ENCODE data around the gene SPAM1. TPM values are rescaled to one million over a fixed set of nuclear protein-coding genes. Genes with fewer than 3 reads are reported as not detected.
"Not testable (repeated sequence)": the region's sequence is repeated elsewhere in the genome, so short reads cannot be mapped to it uniquely, and the experiment has no call there.

The SPAM1 gene
- total RNA-seq, 8 experiments from 2014 or later, result 0.14 to 0.28 (median 0.17) TPM; not detected in 5

GRCh38 chr7:123972831-123973230, 47.8 kb downstream of the SPAM1 start:
- WGBS, 10 experiments, result 0 to 80% (median 55%) methylated on average over 1 of the region's 1 CpG; no CpG with 5 or more reads in 1 of the 10 experiments
- no peaks in the 10 kb centered on the region for H3K4me1 ChIP-seq (replicated peaks in 1 of 2)
- in situ Hi-C loops (cut with MboI; ENCODE audit: low pct_unique_long_range_greater_than_20kb in 2 of 9, low sequenced_read_pairs in 9 of 9, unreplicated experiment in 9 of 9), result no loop called here
- H3K4me3 ChIP-seq, result no peak overlapping the region
- H3K27ac ChIP-seq, result no peak overlapping the region
- ATAC-seq (replicated peaks in 6 of 8), result no peak

GRCh38 chr7:123974326-123974908, 49.4 kb downstream of the SPAM1 start:
- Histone ChIP-seq H3K4me3 (no peak overlapping the region), H3K4me1 (replicated peaks in 1 of 2) (no peaks in the 10 kb centered on the region), H3K27ac (no peak overlapping the region)
- no peak for ATAC-seq (replicated peaks in 6 of 8)
- WGBS, 10 experiments, result 15 to 88% (median 61%) methylated on average over 2 to 7 of the region's 7 CpGs; no CpG with 5 or more reads in 1 of the 10 experiments
- in situ Hi-C loops (cut with MboI; ENCODE audit: low pct_unique_long_range_greater_than_20kb in 2 of 9, low sequenced_read_pairs in 9 of 9, unreplicated experiment in 9 of 9), result no loop called here

- in situ Hi-C loops (cut with MboI; ENCODE audit: low pct_unique_long_range_greater_than_20kb in 2 of 9, low sequenced_read_pairs in 9 of 9, unreplicated experiment in 9 of 9), result no loop called here
- no peak for ATAC-seq (replicated peaks in 6 of 8)
- H3K4me3 ChIP-seq, result no peak overlapping the region
These were observed 50.0 kb downstream of the SPAM1 start for GRCh38 chr7:123975084-123975483.

GRCh38 chr7:123977081-123977480, 52.0 kb downstream of the SPAM1 start:
- in situ Hi-C loops (cut with MboI; ENCODE audit: low pct_unique_long_range_greater_than_20kb in 2 of 9, low sequenced_read_pairs in 9 of 9, unreplicated experiment in 9 of 9), result no loop called here
- Histone ChIP-seq H3K27ac (no peak overlapping the region), H3K4me3 (no peak overlapping the region), H3K4me1 (replicated peaks in 1 of 2) (no peaks in the 10 kb centered on the region)
- no peak for ATAC-seq (replicated peaks in 6 of 8)

More at GRCh38 chr7:123975084-123975483, 50.0 kb downstream of the SPAM1 start:
- Histone ChIP-seq H3K4me1 (replicated peaks in 1 of 2) (no peaks in the 10 kb centered on the region), H3K27ac (no peak overlapping the region)

- ATAC-seq (replicated peaks in 6 of 8), result no peak
These were observed 54.8 kb downstream of the SPAM1 start for GRCh38 chr7:123979876-123980275.

GRCh38 chr7:123987445-123987844, 62.4 kb downstream of the SPAM1 start:
- H3K4me3 ChIP-seq, result no peak overlapping the region
- WGBS, 10 experiments, result 6 to 100% (median 87%) methylated on average over 2 of the region's 2 CpGs
- in situ Hi-C loops (cut with MboI; ENCODE audit: low pct_unique_long_range_greater_than_20kb in 2 of 9, low sequenced_read_pairs in 9 of 9, unreplicated experiment in 9 of 9), result no loop called here
- no peak overlapping the region for H3K27ac ChIP-seq
- no peaks in the 10 kb centered on the region for H3K4me1 ChIP-seq (replicated peaks in 1 of 2)
- ATAC-seq (replicated peaks in 6 of 8), result no peak

More at GRCh38 chr7:123979876-123980275, 54.8 kb downstream of the SPAM1 start:
- no peaks in the 10 kb centered on the region for H3K4me1 ChIP-seq (replicated peaks in 1 of 2)
- no peak overlapping the region for H3K27ac ChIP-seq
- no peak overlapping the region for H3K4me3 ChIP-seq
- in situ Hi-C loops (cut with MboI; ENCODE audit: low pct_unique_long_range_greater_than_20kb in 2 of 9, low sequenced_read_pairs in 9 of 9, unreplicated experiment in 9 of 9), result no loop called here

- no peak for ATAC-seq (replicated peaks in 6 of 8)
- in situ Hi-C loops (cut with MboI; ENCODE audit: low pct_unique_long_range_greater_than_20kb in 2 of 9, low sequenced_read_pairs in 9 of 9, unreplicated experiment in 9 of 9), result no loop called here
- Histone ChIP-seq H3K4me1 (replicated peaks in 1 of 2) (no peaks in the 10 kb centered on the region), H3K27ac (no peak overlapping the region), H3K4me3 (no peak overlapping the region)
- 5 to 100% (median 63%) methylated on average over 1 to 2 of the region's 2 CpGs; no CpG with 5 or more reads in 4 of the 10 experiments for WGBS, 10 experiments
These were observed 68.0 kb downstream of the SPAM1 start for GRCh38 chr7:123992913-123993518.

- H3K4me1 ChIP-seq (replicated peaks in 1 of 2), result no peaks in the 10 kb centered on the region
- no peak for ATAC-seq (replicated peaks in 6 of 8)
- H3K4me3 ChIP-seq, result no peak overlapping the region
- WGBS, 10 experiments, result 0 to 100% (median 91%) methylated on average over 1 to 2 of the region's 2 CpGs
- in situ Hi-C loops (cut with MboI; ENCODE audit: low pct_unique_long_range_greater_than_20kb in 2 of 9, low sequenced_read_pairs in 9 of 9, unreplicated experiment in 9 of 9), result no loop called here
- no peak overlapping the region for H3K27ac ChIP-seq
These were observed 69.0 kb downstream of the SPAM1 start for GRCh38 chr7:123993996-123994395.

- no peak overlapping the region for H3K27ac ChIP-seq
- in situ Hi-C loops (cut with MboI; ENCODE audit: low pct_unique_long_range_greater_than_20kb in 2 of 9, low sequenced_read_pairs in 9 of 9, unreplicated experiment in 9 of 9), result no loop called here
- no peak for ATAC-seq (replicated peaks in 6 of 8)
- no peaks in the 10 kb centered on the region for H3K4me1 ChIP-seq (replicated peaks in 1 of 2)
- H3K4me3 ChIP-seq, result no peak overlapping the region
These were observed 69.4 kb downstream of the SPAM1 start for GRCh38 chr7:123994449-123994848.

GRCh38 chr7:123995617-123996326, 70.7 kb downstream of the SPAM1 start:
- Histone ChIP-seq H3K4me1 (replicated peaks in 1 of 2) (no peaks in the 10 kb centered on the region), H3K4me3 (no peak overlapping the region), H3K27ac (no peak overlapping the region)
- no peak for ATAC-seq (replicated peaks in 6 of 8)
- in situ Hi-C loops (cut with MboI; ENCODE audit: low pct_unique_long_range_greater_than_20kb in 2 of 9, low sequenced_read_pairs in 9 of 9, unreplicated experiment in 9 of 9), result no loop called here
- 21 to 100% (median 79%) methylated on average over 2 to 8 of the region's 10 CpGs for WGBS, 10 experiments

- H3K27ac ChIP-seq, result no peak overlapping the region
- H3K4me1 ChIP-seq (replicated peaks in 1 of 2), result no peaks in the 10 kb centered on the region
- WGBS, 10 experiments, result 11 to 100% (median 60%) methylated on average over 2 to 6 of the region's 6 CpGs; no CpG with 5 or more reads in 3 of the 10 experiments
- no peak for ATAC-seq (replicated peaks in 6 of 8)
- in situ Hi-C loops (cut with MboI; ENCODE audit: low pct_unique_long_range_greater_than_20kb in 2 of 9, low sequenced_read_pairs in 9 of 9, unreplicated experiment in 9 of 9), result no loop called here
- H3K4me3 ChIP-seq, result no peak overlapping the region
These were observed 71.2 kb downstream of the SPAM1 start for GRCh38 chr7:123996327-123996625.

- WGBS, 10 experiments, result 8 to 95% (median 80%) methylated on average over 2 to 5 of the region's 5 CpGs; no CpG with 5 or more reads in 2 of the 10 experiments
- no peak for ATAC-seq (replicated peaks in 6 of 8)
- H3K4me1 ChIP-seq (replicated peaks in 1 of 2), result no peaks in the 10 kb centered on the region
- H3K4me3 ChIP-seq, result no peak overlapping the region
- in situ Hi-C loops (cut with MboI; ENCODE audit: low pct_unique_long_range_greater_than_20kb in 2 of 9, low sequenced_read_pairs in 9 of 9, unreplicated experiment in 9 of 9), result no loop called here
- H3K27ac ChIP-seq, result no peak overlapping the region
These were observed 73.9 kb downstream of the SPAM1 start for GRCh38 chr7:123998921-123999320.

- WGBS, 10 experiments, result 6 to 100% (median 83%) methylated on average over 1 to 3 of the region's 3 CpGs; no CpG with 5 or more reads in 1 of the 10 experiments
- in situ Hi-C loops (cut with MboI; ENCODE audit: low pct_unique_long_range_greater_than_20kb in 2 of 9, low sequenced_read_pairs in 9 of 9, unreplicated experiment in 9 of 9), result no loop called here
- Histone ChIP-seq H3K4me3 (no peak overlapping the region), H3K4me1 (replicated peaks in 1 of 2) (no peaks in the 10 kb centered on the region), H3K27ac (no peak overlapping the region)
- ATAC-seq (replicated peaks in 6 of 8), result peak in 2 of 8 experiments; percentile 37 to 65
These were observed 74.7 kb downstream of the SPAM1 start for GRCh38 chr7:123999703-124000102.

- ATAC-seq (replicated peaks in 6 of 8); H3K27ac ChIP-seq; in situ Hi-C loops (cut with MboI; ENCODE audit: low pct_unique_long_range_greater_than_20kb in 2 of 9, low sequenced_read_pairs in 9 of 9, unreplicated experiment in 9 of 9); H3K4me1 ChIP-seq (replicated peaks in 1 of 2); H3K4me3 ChIP-seq: not testable (repeated sequence)
- 0 to 87% (median 44%) methylated on average over 1 to 5 of the region's 6 CpGs; no CpG with 5 or more reads in 4 of the 10 experiments for WGBS, 10 experiments
These were observed 83.3 kb downstream of the SPAM1 start for GRCh38 chr7:124008296-124008695.

Measured in motor neuron (in vitro differentiated cells).